Astrocyte of the hippocampus (primary cell): ENCODE results near the gene FGG.

Source experiments
- DNase-seq: peaks from one replicate; pipeline ENCODE4 v3.0.0; 2011; ENCODE audit warnings: low read depth, low spot score

Gene FGG

DNA sequence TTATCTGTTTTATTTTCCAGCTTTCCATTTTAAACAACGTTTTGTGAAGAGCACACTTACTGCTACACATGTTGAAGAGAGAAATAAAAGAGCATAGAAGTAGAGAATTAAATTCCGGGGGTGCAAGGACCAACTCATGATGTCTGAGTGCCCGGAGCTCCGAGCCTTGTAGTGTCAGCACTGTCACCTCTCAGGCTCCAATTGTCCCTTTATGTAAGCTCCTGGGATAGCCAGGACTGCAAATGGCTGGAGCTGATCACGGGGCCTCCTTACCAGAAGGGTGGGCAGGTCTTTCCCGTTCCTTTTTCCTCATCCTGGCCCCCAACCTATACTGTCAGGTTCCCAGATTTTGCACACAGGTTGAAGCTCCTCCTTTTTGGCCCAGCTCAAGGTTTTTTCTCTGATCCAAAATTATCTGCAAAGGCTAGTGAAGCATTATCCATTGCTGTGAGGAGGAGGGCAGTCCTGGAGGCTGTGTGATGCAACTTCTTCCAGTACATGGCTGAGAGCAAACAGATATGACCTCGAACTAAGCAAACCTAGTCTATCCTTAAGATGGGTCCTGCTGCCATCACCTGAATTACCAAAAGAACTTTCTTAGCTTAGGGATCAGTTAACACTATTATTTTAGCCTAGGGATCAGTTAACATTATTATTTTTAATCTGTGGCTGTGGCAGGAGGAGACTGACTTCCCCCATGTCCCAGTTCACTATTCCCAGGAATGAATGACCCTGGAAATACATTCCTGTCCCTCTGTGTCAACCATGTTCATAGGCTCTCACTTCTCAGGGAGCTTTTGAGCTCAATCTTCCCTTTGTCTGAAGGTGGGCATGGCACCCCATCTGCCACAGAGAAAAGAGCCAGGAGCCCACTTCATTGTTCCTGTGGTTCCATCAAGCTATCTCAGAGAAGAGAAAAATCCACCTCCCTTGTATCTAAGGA is at the start of gene FGG:
TSS of gene FGG (minus strand) at position 185 of the 943 bp plus-strand sequence. CDS start at position 138, 47 bp downstream.
- no peak for DNase-seq

GRCh38 chr4:154660052-154660451 is 47.6 kb upstream of the FGG start:
- DNase-seq, result peak; percentile 66

DNA sequence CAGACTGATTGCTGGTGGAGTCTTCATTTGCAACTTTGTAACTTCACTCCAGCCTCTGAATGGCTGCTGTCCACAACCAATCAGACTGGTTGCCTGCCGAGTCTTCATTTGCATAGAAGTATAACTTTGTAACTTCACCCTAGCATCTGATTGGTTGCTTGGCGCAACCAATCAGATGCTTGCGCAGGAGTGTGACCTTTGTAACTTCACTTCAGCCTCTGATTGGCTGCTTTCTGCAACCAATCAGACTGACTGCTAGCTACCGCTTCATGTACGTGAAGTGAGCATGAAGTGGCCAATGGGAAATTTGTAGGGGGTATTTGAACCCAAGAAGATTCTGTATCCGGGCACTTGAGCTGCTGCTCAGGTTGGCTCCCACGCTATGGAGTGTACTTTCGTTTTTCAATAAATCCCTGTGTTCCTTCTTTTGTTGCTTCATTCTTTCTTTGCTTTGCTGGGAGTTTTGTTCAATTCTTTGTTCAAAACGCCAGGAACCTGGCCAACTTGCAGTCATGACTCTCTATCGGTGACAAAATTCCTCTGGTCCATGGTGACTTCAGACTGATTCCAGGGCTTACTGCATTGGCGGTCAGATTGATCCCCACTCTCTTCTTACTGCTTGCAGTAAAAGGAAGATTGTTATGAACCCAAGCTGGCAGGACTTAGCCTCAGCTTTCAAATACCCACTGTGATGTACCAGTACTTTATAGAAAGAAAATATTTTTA is 46.4 kb upstream of the FGG start:
- peak; percentile 21 for DNase-seq

GRCh38 chr4:154643493-154643892 is 31.0 kb upstream of the FGG start:
- no peak for DNase-seq

DNA sequence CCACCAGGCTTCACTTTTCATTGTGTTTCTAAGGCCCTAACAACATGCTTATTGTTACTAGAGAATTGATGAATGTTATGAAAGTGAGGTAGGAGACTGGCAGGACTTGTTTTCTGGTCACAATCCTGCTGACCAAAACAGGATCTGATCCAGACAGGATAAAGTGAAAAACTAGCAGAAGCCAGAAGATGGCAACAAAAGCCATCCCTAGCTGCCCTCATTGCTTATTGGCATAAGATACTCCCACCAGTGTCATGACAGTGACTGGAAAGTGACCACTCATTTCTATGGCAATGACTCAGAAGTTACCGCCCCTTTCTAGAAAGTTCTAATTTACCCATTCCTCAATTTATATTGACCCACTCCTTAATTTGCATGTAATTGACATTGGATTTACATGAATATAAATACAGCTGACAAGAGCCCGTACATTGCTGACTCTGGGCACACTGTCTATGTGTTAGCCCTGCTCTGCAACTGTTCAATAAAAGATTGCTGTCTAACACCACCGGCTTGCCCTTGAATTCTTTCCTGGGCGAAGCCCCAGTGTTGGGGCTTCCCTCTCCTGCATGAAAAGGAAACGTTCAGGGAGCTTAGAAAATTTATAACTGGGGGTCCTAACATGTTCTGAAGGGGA is 30.0 kb upstream of the FGG start:
- no peak for DNase-seq

DNA sequence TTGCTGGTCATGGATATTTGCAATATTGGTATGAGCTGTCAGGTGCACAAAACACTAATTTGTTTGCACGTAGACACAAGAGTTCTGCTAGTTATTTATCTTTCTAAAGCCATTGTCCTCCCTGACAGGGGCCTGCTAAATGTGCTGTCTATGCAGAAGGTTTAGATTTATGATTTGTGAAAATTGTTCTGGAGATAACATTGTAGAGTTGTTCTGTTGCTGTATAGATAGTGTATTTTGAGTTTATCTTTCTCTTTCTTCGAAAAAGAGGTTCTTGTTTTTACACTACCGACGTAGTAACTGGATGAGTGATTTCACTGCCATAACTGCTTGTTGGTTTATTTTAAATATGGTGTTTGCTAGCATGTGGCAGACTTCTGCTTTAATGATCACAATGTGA is 28.5 kb upstream of the FGG start:
- DNase-seq, result no peak

DNA sequence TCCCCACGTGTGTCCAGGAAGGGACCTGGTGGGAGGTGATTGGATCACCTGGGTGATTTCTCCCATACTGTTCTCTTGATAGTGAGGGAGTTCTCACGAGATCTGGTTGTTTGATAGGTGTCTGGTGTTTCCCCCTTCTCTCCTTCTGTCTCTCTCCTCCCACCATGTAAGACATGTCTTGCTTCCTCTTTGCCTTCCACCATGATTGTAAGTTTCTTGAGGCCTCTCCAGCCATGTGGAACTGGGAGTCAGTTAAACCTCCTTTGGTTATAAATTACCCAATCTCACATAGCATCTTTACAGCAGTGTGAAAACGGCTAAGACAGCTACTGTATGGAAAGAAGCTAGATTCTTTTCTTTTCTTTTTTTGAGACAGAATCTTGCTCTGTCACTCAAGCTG is 21.6 kb upstream of the FGG start:
- no peak for DNase-seq

- no peak for DNase-seq
Measured at GRCh38 chr4:154631828-154632227, 19.4 kb upstream of the FGG start.

- no peak for DNase-seq
Measured at GRCh38 chr4:154630324-154630723, 17.9 kb upstream of the FGG start.

- DNase-seq, result peak; percentile 83
Measured at GRCh38 chr4:154626793-154627484, 14.5 kb upstream of the FGG start.

DNA sequence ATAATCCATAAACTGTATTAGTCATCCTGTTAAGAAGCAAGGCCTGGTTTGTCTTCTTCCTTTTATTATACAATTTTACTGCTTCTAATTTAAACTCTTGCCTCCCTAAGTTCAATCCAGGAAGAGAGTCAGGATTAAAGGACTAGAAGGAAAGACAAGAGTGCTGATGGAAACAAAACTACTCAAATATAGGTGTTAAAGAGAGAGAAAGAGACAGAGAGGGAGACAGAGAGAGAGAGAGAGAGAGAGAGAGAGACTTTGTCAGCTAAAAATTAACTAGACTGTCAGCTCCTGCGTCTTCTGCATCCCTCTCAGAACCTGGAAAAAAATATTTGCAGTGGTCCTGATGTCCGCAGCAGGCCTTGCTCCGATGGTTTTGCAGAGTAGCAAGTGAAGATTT is 13.5 kb upstream of the FGG start:
- DNase-seq, result no peak

- no peak for DNase-seq
Measured at GRCh38 chr4:154623995-154624394, 11.5 kb upstream of the FGG start.

DNA sequence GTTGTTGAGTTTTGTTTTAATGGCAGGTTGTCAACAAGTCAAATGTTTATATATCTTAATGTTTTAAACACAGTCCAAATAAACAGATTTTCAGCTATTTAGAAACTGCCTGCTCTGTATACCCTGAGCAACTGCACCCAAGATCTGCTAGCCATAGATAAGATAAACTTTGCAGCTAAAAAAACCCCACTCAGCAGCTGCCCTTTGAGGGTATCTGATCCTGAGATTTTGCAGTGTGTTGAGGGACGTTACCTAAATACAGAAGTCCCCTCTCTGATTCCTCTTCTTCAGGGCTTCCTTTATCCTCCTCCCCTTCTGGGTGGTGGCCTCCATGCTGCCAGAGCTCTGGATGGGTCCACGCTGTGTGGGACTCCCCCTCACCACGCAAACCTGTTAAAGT is 11.0 kb upstream of the FGG start:
- DNase-seq, result no peak

- peak; percentile 69 for DNase-seq
Measured at GRCh38 chr4:154622598-154622997, 10.1 kb upstream of the FGG start.

GRCh38 chr4:154620111-154620510 is 7.7 kb upstream of the FGG start:
- DNase-seq, result no peak

GRCh38 chr4:154618708-154619315 is 6.4 kb upstream of the FGG start:
- peak; percentile 75 for DNase-seq

- no peak for DNase-seq
Measured at GRCh38 chr4:154617820-154618317, 5.4 kb upstream of the FGG start.

GRCh38 chr4:154616731-154617130 is 4.3 kb upstream of the FGG start:
- peak; percentile 9 for DNase-seq

- DNase-seq, result no peak
Measured at GRCh38 chr4:154616287-154616686, 3.8 kb upstream of the FGG start.

DNA sequence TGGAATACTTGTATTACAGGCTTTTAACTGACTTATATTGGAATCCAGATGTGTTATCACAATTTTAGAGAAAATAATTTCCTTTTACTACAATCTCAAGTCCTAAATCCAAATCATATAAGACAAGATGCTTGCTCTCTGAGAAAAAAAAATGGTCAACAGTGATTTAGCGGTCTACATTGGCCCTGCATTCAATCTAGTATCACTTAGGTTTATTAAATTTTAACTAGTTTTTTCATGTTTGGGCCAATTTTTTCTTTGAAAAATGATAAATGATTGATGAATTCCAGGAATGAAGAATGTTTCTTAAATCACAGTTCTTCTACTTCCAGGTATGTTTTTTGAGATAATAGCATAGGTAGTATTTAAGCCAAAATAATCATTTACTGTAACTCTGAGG is 2.8 kb upstream of the FGG start:
- no peak for DNase-seq

GRCh38 chr4:154614306-154614705 is 1.9 kb upstream of the FGG start:
- no peak for DNase-seq
